ENCODE results near the gene NHEJ1.

Gene NHEJ1

DNA sequence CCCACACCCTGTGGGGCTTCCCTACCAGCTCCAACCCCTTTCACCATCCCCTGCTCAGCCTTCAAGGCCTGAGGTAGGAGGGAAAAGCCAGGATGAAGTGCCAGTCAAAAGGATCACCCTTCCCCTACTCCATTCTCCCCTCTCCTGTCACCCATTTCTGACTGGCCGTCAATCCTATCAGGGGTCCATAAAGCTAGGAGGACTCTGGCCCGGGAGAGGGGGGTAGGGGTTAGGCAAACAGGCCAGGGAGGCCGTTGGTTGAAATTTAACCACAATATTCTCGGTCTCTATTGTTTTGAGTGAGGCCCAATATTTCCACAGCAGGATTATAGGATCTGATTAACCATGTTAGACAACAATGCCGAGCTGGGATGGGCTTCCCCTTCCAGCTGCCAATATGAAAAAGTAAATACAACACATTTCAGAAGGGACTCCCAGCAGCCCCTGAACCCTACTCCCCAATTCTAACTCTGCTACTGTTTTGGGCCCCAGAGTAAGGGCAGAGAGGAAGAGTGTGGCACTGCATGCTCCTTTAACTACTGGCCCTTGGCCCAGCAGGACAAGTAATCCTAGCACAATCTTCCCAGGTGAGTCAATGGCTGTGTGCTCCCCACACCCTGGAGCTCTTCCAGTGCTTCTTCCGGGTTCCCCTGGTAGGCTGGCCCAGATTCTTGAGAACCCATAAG, 89.3 kb downstream of the NHEJ1 start:
- in situ Hi-C loops (cut with MboI; ENCODE audit: low sequenced_read_pairs): loop anchor here (5.0 kb wide), 1 partner anchor 41 kb away; no protein-coding TSS in a partner anchor

DNA sequence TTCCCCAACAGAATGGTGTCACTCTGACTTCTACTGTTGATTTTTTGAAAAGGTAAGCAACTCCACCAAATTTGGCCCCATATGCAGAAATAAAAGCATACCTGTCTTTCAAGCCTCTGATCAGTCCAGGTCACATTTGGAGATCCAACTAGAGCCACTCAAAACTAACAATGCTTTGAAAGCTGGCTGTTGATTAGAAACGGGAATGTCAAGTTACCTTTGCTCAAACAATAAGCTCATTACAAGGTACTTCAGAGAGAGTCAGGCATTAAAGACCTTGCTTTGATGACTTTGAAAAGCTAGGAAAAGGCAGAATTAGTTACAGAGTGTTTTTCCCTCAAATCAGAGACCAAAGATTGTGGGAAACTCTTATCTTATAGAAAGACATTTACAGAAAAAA, 95.1 kb downstream of the NHEJ1 start:
- in situ Hi-C loops (cut with MboI; ENCODE audit: low sequenced_read_pairs): no loop called here

DNA sequence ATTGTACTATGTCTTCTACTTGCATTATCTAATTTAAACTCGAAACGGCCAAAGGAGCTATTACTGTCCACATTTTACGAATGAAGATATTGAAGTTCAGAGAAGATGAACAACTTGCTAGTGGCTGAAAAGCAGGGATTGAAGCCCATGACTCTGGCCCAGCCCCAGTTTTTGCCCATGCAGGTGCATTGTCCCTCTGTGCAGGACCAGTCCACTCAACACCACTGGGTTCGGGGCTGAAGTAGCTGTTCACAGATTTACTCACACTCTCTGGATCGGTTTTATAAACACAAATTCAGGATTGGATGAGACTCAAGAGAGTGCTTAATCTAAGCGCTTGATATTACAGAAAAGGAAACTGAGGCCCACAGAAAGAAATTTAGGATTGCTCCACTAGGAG, 98.5 kb downstream of the NHEJ1 start:
- in situ Hi-C loops (cut with MboI; ENCODE audit: low sequenced_read_pairs): no loop called here

DNA sequence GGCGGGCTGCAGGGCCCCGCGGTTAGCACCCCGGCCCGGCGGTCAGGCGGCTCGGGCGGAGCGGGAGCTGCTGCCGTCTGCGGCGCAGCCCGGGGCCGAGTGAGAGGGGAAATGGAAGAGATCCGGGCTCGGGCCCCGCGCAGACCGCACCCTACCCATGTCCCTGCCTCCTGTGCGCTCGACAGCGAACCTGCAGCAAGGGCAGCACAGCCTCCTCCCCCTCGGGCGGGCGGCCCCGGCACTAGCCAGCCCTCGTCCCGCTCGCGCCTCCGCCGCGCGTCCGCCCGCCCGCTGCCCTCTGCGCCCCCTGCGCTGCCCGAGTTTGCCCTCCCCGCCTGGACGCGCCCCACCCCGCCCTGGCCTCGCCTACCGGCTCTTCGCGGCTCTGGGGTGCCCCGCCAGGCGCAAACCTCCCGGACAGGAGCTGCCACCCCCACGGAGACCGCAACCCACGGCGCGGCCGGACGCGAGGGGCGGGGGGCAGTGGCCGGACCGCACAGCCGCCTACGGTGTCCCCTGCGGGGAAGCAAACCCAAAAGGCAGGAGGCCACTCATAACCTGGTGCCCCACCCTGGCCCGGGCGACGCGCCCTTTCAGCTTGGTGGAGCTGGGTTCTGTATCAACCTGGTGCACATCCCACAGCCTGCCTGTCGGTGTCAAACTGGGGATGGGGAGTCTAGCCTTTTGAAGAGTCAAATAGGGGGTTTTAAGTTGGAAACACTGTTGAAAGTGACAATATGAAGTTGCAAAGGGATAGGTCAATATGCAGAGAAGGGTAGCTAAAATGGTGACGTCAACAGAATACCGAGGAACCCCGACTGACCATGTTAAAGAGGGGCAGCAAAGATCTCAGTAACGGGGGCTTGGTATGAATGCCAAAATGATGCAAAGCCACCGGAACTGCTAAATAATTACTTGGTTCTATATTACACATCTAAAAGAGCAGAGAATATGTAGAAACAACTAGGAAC, 99.5 kb downstream of the NHEJ1 start, which contains the start of gene IHH:
IHH (minus strand) TSS at position 101 of the 971 bp plus-strand sequence. CDS start 454 bp downstream, outside the sequence.
- in situ Hi-C loops (cut with MboI; ENCODE audit: low sequenced_read_pairs): no loop called here

DNA sequence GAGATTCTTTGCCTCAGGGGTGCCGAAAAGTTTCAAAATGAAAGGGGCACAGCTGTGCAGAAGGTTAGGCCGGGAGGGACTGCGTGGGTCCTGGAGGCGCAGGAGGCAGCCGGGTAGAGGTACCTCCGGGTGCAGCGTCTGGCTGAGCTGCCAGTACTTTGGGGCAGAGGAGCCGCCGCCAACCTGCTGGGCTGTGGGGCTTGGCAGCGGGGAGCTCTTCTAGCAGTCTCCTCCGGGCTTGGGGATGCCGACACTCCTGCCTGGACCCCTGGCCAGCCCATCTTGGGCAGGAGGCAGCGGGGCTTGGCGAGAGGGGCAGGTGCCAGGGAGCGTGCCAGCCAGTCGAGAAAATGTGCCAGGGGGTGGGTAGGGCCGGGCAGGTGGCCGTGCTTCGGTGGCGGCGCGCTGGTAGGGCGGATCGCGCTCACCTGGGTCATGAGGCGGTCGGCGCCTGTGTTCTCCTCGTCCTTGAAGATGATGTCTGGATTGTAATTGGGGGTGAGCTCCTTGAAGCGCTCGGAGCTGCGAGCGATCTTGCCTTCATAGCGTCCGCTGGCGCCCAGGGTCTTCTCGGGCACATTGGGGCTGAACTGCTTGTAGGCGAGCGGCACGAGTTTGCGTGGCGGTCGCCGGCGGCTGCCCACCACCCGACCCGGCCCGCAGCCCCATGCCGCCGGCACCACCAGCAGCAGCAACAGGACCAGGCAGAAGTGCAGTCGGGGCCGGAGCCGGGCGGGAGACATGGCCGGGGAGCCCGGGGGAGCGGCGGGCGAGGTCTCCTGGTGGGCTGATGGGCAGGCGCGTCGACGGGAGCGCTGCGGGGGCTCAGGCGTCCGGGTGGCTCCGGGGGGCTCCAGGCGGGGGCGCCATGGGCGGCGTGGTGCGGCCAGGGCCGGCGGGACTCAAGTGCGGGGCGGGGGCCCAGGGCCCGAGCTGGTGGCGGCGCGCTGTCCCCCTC, 100.6 kb downstream of the NHEJ1 start:
- in situ Hi-C loops (cut with MboI; ENCODE audit: low sequenced_read_pairs): loop anchor here (10.0 kb wide), 2 partner anchors 95 to 245 kb away; partner anchors contain the start of gene PTPRN

DNA sequence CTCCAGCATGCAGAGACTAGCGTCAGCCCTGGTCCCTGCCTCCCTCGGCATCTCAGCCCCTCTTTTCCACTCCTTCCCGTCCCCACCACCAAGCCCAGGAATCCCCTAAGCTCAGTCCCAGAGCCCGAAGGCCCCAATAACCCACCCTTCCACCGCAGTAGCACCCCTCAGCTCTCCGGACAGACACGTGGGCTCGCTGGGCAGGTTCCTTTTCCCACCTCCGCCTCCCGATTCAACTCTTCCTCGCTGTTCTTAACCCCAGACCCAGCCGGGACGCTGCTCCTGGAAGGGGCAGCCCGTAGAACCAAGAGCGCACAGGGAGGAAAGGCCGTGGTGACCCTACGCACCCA, 101.3 kb downstream of the NHEJ1 start:
- in situ Hi-C loops (cut with MboI; ENCODE audit: low sequenced_read_pairs): loop anchor here (10.0 kb wide), 2 partner anchors 95 to 245 kb away; partner anchors contain the start of gene PTPRN

DNA sequence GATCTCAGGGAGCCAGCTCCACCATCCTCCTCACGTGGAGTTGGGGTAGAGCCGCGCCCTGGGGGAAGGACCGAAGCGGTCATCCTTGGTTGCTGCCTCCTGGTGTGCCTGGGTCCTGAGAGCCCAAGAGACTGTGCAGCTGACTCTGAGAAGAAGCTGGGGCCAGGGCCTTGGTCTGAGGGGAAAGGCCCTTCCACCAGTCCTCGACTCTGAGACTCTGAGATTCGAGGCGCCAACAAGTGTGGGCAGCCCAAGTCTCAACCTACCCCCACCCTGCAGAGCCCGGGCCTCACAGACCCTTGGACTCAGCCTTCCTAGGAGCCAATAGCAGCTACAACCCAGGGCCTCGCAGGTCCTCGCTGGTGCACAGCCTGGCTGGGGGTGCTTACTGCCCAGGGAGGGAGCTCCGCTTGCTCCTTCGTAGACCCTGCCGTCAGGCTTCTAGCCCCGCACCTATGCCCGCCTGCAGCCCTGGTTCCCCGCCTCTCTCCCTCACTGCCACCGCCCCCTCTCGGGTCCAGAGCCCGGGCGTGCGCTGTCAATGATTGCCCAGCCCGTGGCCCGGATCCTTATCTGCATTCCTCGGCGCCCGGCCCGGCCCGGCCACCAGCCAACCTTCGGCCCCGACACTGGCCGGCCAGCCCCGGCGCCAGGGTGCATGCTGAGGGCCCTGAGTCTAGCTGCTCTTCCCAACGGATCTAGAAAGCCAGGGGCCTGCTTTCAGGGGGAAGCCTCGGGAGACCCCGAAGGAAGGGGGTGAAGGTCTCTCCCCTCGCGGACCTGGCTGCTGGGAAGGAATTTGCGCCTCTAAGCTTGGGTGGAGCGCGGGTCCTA, 101.9 kb downstream of the NHEJ1 start:
- in situ Hi-C loops (cut with MboI; ENCODE audit: low sequenced_read_pairs): loop anchor here (10.0 kb wide), 2 partner anchors 96 to 246 kb away; partner anchors contain the start of gene PTPRN

DNA sequence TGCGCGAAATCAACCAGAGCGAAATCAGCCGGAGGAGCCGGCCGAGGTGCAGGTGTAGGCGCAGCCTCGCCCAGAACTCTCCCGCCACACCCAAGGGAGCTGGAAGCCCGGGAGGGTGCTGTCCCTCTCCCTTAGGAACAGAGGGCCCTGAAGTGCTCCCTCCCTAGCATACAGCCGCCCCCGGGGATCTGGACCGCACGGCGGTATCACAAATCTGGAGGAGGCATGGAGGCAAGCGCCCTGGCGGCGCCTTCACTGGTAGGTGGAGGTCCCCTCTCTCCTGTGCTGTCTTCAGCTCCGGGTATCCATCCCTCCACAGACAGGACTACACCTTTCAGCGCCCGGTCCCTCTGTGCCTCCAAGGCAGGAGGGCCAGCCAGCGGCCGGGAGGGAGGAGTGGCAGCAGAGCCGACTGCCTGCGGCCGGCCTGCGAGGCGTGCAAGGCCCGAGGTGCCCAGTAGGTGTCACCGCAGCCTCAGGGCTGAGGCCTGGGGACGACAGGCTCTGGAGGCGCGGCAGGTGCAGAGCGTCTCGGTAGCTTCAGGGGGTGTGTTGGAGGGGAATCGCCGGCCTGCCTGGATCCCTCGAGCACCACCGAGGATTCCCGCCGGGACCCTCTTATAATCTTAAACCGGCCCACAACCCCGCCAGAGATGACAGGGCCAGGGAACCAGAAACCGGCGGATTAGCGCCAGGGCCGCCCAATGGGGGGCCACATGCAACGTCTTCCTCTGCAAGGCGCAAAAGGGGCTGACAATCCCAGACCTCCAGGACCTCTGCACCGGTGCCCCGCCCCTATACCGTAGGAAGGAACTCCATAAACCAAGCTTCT, 102.7 kb downstream of the NHEJ1 start:
- in situ Hi-C loops (cut with MboI; ENCODE audit: low sequenced_read_pairs): loop anchor here (10.0 kb wide), 2 partner anchors 97 to 247 kb away; partner anchors contain the start of gene PTPRN

DNA sequence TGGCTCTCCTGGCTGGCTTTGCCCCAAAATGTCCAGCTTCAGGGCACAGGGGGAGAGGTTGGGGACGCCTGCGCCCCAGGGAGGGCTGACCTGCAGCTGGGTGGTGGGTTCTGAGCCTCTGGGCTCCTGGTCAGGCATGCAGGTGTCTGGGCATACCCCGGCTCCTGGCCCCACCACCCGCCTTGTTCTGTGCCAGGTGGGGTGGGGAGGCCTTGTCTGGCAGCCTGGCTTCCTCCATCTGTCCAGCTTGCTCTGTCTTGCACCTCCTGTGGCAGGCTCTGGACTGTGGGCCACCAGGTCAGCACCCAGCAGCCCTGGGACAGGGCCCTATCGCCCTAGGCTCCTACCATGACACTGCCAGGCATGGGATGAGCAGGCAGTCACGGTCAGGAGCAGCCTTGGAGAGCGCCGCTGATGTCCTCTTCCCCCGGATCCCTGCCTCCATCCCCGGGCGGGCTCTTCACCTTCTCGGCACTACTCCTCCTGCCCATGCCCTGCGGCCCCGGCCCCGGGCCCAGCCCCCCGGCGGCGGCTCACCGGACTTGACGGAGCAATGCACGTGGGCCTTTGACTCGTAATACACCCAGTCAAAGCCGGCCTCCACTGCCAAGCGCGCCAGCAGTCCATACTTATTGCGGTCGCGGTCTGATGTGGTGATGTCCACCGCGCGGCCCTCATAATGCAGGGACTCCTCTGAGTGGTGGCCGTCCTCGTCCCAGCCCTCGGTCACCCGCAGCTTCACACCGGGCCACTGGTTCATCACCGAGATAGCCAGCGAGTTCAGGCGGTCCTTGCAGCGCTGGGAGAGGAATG, 103.5 kb downstream of the NHEJ1 start:
- in situ Hi-C loops (cut with MboI; ENCODE audit: low sequenced_read_pairs): loop anchor here (10.0 kb wide), 2 partner anchors 98 to 248 kb away; partner anchors contain the start of gene PTPRN

DNA sequence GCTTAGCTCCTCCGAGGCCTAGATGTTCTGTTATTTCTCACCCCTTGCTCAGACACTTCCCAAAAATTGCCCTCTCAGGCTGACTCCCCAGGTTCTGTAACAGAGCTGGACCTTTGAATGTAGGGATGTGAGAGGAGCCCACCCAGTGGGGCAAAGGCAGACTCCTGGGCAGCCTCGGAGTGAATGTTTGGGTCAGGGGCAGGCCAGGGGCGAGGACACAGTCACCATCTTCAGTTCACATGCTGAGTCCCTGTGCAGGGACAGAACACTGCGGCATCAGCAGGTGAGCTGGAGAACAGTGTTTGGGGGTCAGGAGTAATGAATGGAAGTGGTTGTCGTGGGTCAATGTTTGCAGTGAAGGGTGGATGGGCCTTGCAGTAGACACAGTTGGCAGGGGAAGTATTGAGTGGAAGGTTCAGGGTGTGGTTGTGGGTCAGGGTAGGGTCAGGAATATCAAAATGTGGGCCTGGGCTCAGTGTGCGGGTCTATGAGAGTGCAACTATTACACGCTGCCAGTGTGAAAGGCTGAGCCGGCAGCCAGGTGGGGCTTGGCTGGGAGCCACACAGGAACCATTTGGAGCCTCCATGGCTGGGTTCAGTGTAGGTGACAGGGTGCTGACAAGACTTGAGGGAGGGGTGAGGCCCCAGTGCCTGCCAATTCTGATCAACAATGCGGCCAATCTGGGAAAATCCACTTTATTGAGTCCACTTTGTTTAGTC, 104.3 kb downstream of the NHEJ1 start:
- in situ Hi-C loops (cut with MboI; ENCODE audit: low sequenced_read_pairs): loop anchor here (10.0 kb wide), 2 partner anchors 98 to 248 kb away; partner anchors contain the start of gene PTPRN

DNA sequence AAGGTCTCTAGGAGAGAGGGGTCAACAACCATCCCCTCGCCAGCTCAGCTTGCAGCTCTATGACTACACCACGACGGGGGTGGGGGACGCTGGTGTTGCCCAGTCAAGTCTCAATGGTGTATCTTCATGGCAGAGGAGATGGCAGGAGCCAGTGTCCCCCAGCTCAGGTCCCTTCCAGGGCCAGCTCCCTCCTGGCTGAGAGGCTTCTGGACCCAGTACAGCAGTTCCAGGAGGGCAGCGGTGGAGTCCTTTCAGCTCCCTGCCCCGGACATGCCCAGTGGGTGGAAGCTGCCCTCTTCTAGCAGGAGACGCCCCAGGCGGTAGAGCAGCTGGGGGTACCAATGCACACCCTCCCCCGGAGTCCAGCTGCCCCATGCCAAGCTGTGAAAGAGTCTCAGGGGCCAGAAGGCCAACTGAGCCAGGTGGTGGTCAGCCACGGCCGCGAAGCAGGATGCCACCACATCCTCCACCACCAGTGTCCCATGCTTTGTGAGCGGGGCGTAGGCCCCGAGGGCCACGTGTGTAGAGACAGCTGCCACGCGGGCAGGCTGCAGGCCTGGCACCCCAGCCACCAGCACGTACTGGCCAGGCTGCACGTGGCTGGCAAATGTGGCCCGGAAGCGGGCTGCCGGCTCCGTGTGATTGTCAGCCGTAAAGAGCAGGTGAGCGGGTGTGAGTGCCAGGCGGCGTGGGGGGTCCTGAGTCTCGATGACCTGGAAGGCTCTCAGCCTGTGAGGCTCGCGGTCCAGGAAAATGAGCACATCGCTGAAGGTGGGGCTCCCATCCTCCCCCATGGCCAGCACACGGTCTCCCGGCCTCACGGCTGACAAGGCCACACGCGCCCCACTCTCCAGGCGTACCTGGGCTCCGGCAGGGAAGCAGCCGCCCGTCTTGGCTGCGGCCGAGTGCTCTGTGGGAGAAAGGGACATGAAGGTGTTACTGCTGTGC, 105.4 kb downstream of the NHEJ1 start:
- in situ Hi-C loops (cut with MboI; ENCODE audit: low sequenced_read_pairs): loop anchor here (10.0 kb wide), 2 partner anchors 100 to 250 kb away; partner anchors contain the start of gene PTPRN

DNA sequence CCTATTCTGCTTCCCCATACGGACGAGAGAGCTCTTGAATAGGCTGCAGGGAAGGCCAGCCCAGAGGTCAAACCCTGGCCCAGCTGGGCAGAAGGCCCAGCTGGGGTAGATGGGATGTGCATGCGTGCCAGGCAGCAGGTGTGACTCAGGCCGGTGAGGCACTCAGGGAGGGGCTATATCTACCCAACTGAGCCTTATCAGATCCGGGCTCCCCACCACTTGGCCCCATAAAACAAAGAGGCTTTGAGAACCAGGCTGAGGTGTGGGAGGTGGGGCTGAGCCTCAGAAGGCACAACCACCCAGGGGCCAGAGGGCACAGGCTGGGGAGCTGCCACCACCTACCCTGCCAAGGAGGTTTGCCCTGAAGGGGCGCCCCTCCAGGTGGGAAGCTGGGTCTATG, 111.3 kb downstream of the NHEJ1 start:
- in situ Hi-C loops (cut with MboI; ENCODE audit: low sequenced_read_pairs): no loop called here

DNA sequence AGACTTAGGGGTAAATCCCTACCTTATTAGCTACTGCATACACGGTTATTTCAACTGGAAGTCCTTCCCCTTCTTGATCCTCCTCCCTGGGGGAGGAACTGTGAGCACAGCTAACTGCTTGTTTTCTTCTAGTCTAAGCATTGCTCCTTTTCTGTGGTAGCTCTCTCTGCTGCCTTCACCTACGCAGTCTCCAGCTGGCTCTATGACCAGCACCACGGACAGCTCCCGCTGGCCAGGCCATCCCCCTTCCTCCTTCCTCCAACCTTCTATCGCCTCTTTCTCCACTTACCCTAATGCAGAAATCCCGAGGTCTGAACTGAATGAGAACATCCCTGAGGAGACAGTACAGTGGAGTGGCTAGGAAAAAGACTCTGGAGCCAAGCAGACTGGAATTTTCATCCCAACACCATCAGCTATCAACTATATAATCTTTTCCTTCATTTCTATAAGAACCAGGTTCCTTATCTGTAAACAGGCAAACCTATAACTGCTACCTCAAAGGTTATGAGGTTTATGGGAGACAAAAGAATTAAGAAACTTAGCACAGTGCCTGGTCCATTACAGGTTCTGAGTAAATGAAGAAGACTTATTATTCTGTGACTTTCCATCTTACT, 114.6 kb downstream of the NHEJ1 start:
- in situ Hi-C loops (cut with MboI; ENCODE audit: low sequenced_read_pairs): no loop called here

DNA sequence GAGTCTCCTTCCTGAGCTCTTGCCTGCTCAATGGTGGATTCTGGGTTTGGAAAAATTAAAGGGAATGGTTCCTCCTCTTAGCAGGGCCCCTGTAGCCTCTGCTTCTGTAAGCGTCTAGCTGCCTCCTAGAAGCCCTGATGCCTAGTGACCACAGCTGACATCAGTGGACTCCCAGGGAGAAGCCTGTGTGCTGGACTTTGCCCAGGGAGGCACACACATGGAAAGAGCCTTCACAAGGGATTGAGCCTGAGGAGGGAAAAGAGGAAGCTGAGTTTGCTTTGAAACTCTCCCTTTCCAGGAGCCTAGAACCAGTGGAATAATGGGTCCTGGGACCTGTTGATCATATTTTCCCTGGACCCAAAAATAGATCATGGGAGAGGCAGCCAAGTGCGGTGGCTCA, 117.9 kb downstream of the NHEJ1 start:
- in situ Hi-C loops (cut with MboI; ENCODE audit: low sequenced_read_pairs): no loop called here

DNA sequence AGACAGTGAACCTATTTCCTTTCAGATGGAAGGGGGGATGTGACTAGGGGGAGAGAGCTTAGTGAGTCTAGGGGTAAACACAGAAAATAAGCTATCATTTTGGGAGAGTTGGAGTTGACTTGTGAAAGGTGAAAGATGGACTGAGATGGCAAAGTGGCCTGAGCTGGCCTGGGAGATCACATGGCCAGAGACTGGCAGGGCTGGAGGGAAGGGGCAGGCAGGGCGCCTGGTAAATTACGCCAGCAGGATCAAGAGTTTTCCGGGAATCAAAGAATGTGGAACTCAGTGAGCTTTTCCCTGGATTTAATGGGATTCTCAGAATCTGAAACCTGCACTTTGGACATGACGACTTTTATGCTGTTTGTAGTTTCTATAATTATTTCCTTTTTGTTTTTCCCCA, 118.5 kb downstream of the NHEJ1 start:
- in situ Hi-C loops (cut with MboI; ENCODE audit: low sequenced_read_pairs): no loop called here
